Activated CD8-positive, alpha-beta memory T cell treated with anti-CD3 and anti-CD28 coated beads for 1 hour (primary cell): ENCODE results near the gene LIPM.

ENCODE experiments used
- DNase-seq, 2 donors: peaks; one replicate each; pipeline ENCODE4 v3.0.0-alpha.2; 2020; ENCODE audit warnings: low read depth in 1 of 2; ENCODE audit errors: extremely low read depth in 1 of 2

The LIPM gene

GRCh38 chr10:88800152-88801125 is 2.1 kb upstream of the LIPM start:
- DNase-seq, result no peak

GRCh38 chr10:88803641-88804040 is 1.1 kb downstream of the LIPM start:
- DNase-seq, result no peak

DNA sequence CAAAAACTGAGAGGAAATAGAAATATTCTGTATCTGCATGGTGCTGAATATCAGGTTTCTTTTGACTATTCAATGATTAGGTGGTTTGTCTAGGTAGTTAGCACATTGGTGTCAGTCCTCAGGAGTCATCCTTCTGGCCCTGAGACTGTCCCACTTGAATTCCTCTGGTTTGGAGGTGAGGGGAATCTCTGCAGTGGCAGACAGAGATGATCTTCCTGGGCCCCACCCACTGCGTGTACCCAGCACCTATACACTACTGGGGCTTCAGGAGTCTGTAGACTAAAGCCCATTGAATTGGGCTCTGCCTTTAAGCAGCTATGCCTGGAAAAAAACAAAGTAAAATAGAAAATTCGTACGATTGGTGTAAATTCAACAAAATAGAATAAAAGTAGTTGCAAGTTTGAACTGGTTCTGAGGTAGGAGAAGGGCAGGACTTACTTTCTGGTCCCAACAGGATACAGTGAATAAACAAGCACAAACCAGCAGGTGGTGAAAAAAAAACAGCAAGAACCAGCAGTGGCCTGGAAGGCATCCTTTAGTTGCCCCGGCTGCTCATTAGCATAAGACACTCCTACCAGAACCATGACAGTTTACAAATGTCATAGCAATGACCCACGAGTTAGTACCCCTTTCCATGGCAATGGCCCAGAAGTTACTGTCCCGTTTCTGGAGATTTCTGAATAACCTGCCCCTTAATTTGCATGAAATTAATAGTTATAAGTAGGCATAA is 1.7 kb downstream of the LIPM start:
- DNase-seq, result no peak

GRCh38 chr10:88805361-88805760 is 2.8 kb downstream of the LIPM start:
- DNase-seq, result no peak

DNA sequence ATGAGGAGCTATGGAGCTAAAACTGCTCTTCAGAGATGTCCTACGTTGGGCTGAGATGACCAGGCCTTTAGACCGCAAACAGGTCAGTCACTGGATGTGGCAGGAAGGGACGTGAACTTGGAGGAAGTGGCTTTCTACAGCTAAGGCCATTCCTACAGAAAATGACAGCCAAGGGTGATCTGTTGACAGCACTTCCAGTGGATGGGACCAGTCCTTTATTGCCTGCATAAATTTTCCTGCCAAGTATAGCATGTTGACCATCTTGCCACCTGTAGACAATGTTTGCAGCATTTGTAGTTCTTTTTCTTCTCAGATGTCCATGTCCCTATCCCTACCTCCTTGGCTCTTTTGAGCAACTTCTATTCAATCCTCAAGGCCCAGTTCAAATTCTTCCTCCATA is 3.4 kb downstream of the LIPM start:
- no peak for DNase-seq

GRCh38 chr10:88809621-88810020 is 7.1 kb downstream of the LIPM start:
- no peak for DNase-seq

GRCh38 chr10:88810196-88810961 is 7.8 kb downstream of the LIPM start:
- no peak for DNase-seq

GRCh38 chr10:88813200-88813599 is 10.7 kb downstream of the LIPM start:
- no peak for DNase-seq

GRCh38 chr10:88819290-88819689 is 16.8 kb downstream of the LIPM start:
- DNase-seq, result no peak

- DNase-seq, result no peak
These were observed 18.3 kb downstream of the LIPM start for GRCh38 chr10:88820748-88821401.

GRCh38 chr10:88826388-88826787 is 23.9 kb downstream of the LIPM start:
- DNase-seq, result no peak

- no peak for DNase-seq
These were observed 25.1 kb downstream of the LIPM start for GRCh38 chr10:88827671-88828070.

GRCh38 chr10:88828310-88828709 is 25.8 kb downstream of the LIPM start:
- DNase-seq, result no peak

DNA sequence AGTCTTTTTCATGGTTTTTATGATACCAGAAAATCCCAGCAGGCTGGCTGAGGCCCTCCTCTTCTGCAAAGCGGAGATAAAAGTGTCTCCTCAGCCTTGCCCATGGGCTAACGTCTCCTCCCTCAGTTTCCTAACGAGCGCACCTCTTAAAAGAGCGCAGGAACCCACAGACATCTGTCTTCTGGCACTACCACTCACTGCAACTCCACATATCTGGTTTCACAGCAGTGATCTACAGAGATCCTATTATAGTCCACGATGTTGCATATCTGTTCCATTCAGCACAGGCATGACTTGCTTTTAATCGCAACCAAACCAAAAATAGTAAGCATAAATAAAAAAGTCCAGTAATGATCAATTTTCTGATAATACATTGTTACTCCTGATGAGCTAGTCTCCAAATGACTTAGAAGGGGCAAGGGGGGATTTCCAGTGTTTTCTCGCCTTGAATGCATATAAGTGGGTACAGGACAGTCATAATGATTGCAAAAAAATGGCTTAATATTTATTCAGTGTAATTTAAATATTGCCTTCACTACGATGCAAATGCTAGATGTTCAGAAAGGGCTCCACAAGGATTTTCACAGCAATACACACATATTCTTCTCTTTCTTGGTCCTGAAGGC is 28.2 kb downstream of the LIPM start:
- DNase-seq, result no peak

- DNase-seq, result no peak
These were observed 29.2 kb downstream of the LIPM start for GRCh38 chr10:88831709-88832108.

- no peak for DNase-seq
These were observed 29.8 kb downstream of the LIPM start for GRCh38 chr10:88832376-88832775.

DNA sequence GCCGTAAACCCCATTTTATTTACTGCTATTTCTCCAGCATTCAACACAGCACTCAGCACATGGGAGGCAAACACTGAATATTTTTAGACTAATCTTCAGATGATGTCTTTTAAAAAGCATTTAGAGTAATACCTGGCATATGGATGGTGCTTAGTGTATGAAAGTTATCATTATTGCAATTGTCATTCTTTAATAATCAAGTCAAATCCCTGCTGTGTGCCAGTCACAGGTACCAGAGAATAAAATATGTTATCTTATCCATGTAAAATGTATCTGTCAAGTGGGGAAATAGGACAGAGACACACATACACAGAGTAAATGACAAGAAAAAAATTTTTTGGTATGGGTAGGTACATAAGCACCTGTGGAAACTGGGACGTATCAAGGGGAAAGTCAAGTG is 30.6 kb downstream of the LIPM start:
- no peak for DNase-seq

DNA sequence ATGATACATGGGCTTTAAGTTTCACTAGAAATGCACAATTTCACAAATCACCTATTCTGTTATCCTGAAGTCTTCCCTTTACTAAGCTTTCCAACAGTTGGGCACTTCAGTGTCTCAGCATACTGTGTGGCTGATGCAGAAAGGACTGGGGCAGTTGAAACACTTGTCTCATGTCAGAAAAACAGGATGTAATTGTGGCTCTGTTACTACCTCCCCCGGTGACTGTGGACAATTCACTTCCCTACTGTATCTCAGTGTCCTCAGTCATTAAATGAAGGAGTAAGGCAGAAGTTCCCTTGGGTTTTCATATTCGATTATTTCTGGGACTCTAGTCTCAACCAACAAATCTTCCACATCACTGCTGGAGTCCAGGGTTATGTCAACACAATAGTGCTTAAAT is 31.2 kb downstream of the LIPM start:
- DNase-seq, result no peak

DNA sequence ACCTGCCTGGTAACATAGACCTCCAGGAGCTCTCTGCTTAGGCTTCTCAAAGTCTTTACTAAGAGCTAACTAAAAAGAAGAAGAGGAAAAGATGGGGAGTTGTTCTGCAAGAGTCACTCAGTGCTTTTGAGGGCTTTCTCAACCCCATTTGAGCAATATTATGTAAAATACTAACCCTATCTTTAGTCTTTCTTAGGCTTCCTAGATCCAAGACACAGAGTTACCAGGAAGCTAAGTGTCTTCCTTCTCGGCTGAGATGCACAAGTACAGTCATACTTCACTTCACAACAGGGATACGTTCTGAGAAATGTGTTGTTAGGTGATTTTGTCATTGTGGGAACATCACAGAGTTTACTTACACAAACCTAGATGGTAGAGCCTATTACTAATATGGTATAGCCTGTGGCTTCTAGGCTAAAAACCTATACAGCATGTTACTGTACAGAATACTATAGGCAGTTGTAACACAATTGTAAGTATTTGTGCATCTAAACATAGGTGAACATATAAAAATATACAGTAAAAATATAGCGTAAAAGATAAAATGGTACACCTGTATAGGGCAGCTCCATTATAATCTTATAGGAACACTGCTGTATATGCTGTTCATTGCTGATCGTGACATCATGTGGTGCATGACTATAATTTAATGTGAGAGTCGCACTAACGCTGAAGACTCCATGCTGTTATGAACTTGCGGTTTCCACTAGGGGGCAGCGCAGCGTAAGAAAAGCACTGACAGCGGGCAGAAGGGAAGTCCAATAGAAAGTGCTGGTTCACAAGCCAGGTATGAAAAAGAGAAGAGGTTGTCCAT is 32.8 kb downstream of the LIPM start:
- DNase-seq, result peak; percentile 65 to 73

- DNase-seq, result no peak
These were observed 33.3 kb downstream of the LIPM start for GRCh38 chr10:88835910-88836221.
